Testis (tissue), 3 donors: ENCODE results near the gene STK35. TPM values are rescaled to one million over a fixed set of nuclear protein-coding genes. Genes with fewer than 3 reads are reported as not detected.

ENCODE experiments used
- DNase-seq: peaks from one replicate; pipeline ENCODE4 v3.0.0-alpha.2; 2019
- H3K27ac ChIP-seq, 2 donors: fragments of 200-600 bp; sonication (generic); one replicate each; pipeline ENCODE4 v1.5.1; 2019
- H3K27me3 ChIP-seq: fragments of 200-600 bp; sonication (generic); one replicate; pipeline ENCODE4 v1.5.1; 2019
- H3K36me3 ChIP-seq: fragments of 200-600 bp; sonication (generic); one replicate; pipeline ENCODE4 v1.5.1; 2017; ENCODE audit warnings: low read depth; ENCODE audit errors: missing control alignments
- H3K4me1 ChIP-seq: fragments of 200-600 bp; sonication (generic); one replicate; pipeline ENCODE4 v1.5.1; 2019
- H3K4me3 ChIP-seq, 2 donors: fragments of 200-600 bp; sonication (generic); one replicate each; pipeline ENCODE4 v1.5.1; 2017 to 2019
- H3K9me3 ChIP-seq: fragments of 200-600 bp; sonication (generic); one replicate; pipeline ENCODE4 v1.5.1; 2017
- POLR2A ChIP-seq: fragments of 450-650 bp; IDR thresholded peaks from one replicate; pipeline ENCODE4 v1.6.1; 2017; ENCODE audit warnings: antibody characterized with exemption, mild to moderate bottlenecking, moderate library complexity
- WGBS, 2 donors: methylation state at CpG; one replicate each; pipeline ENCODE4 v1.1.5; 2018; 5-methylcytosine and 5-hydroxymethylcytosine counted together
- intact Hi-C: fragments of 100-400 bp; cut with DNase I; formaldehyde crosslinking; loops from one replicate; pipeline ENCODE4 v1.15.1; 2023; ENCODE audit warnings: low total_unique reads
- polyA plus RNA-seq: library from polyadenylated mRNA; stranded (reverse); fragments of 350-450 nt; fragmentation: Illumina TruSeq; extraction: RNeasy Lipid Tissue Mini Kit (QIAGEN cat#74804); gene quantifications from one replicate; pipeline ENCODE4 v1.2.3, GENCODE V29; 2014; ENCODE audit warnings: low read depth, low replicate concordance; ENCODE audit not compliant: insufficient read depth
- total RNA-seq, 2 donors: library from RNA; depleted of rRNA; stranded (reverse); fragments of >200 nt; gene quantifications; one replicate each; pipeline ENCODE4 v1.2.3, GENCODE V29; 2016
- TF ChIP-seq, protein P1 (sequence below), 3 experiments: fragments of 450-650 bp in 2 of 3; fragments of 200-600 bp in 1 of 3; sonication (generic) in 1 of 3; IDR thresholded peaks; one replicate each; pipeline ENCODE4 v1.5.1; 2016 to 2019; ENCODE audit warnings: antibody characterized with exemption in 3 of 3, mild to moderate bottlenecking in 2 of 3, moderate library complexity in 1 of 3

Gene STK35
- total and polyA plus RNA-seq, 3 donors from 2014 or later: 46.3 to 82.8 (median 73.0) TPM

DNA sequence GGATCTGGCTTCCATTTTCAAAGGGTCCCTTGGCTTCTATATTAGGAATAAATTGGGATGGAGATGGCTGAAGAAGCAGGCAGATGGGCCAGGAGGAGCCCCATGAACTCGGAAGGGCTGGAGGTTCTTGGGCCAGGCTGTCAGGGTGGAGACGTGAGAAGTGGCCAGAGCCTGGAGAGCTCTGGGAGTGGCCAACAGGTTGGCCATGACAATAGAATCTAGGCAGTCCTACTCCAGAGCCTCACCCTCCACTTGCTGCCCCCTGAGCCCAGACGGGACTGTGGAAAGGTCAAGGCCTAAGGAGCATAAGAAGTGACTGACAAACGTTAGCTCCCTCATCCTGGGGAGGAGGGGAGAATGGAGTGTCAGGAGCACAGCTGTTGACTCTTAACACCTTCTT, 62.1 kb downstream of the STK35 start:
- H3K9me3 ChIP-seq: no peaks in the 10 kb centered on the region
- no peak for DNase-seq
- no peaks in the 10 kb centered on the region for H3K27me3 ChIP-seq
- no peak overlapping the region for H3K4me3 ChIP-seq
- no peak for TF ChIP-seq POLR2A
- TF ChIP-seq, protein P1, sequence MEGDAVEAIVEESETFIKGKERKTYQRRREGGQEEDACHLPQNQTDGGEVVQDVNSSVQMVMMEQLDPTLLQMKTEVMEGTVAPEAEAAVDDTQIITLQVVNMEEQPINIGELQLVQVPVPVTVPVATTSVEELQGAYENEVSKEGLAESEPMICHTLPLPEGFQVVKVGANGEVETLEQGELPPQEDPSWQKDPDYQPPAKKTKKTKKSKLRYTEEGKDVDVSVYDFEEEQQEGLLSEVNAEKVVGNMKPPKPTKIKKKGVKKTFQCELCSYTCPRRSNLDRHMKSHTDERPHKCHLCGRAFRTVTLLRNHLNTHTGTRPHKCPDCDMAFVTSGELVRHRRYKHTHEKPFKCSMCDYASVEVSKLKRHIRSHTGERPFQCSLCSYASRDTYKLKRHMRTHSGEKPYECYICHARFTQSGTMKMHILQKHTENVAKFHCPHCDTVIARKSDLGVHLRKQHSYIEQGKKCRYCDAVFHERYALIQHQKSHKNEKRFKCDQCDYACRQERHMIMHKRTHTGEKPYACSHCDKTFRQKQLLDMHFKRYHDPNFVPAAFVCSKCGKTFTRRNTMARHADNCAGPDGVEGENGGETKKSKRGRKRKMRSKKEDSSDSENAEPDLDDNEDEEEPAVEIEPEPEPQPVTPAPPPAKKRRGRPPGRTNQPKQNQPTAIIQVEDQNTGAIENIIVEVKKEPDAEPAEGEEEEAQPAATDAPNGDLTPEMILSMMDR (IDR thresholded peaks at IDR 0.05): no peak
- no peaks in the 10 kb centered on the region for H3K36me3 ChIP-seq
- WGBS, 2 donors: 78 to 82% methylated on average over 3 to 4 of the region's 4 CpGs
- no peak overlapping the region for H3K27ac ChIP-seq
- H3K4me1 ChIP-seq: no peaks in the 10 kb centered on the region
- intact Hi-C loops: loop anchor here (10.0 kb wide), 1 partner anchor 691 kb away; no protein-coding TSS in a partner anchor

DNA sequence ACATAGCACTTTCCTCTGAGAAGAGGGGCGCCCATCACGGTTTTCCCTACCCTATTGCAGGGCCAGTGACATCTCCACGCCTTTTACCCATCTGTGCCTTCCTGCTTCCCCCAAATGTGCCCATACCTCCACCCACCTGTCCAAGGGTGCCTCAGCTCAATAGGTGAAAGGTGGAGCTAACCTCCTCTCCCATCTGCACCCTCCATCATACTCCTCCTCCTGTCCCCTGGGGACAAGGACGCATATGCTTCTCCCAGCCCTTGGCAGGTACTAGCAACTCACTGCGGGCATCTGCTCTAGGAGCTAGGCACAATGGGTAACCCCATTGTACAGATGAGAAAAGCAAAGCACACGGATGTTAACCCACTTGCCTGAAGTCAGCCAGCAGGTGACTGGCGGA, 62.8 kb downstream of the STK35 start:
- WGBS, 2 donors: 92 to 99% methylated on average over 7 of the region's 7 CpGs
- Histone ChIP-seq H3K4me1 (no peaks in the 10 kb centered on the region), H3K36me3 (no peaks in the 10 kb centered on the region), H3K27ac (no peak overlapping the region), H3K4me3 (no peak overlapping the region), H3K27me3 (no peaks in the 10 kb centered on the region), H3K9me3 (no peaks in the 10 kb centered on the region)
- DNase-seq: no peak
- intact Hi-C loops: loop anchor here (10.0 kb wide), 1 partner anchor 690 kb away; no protein-coding TSS in a partner anchor
- TF ChIP-seq POLR2A: no peak
- TF ChIP-seq, protein P1 (IDR thresholded peaks at IDR 0.05): no peak

DNA sequence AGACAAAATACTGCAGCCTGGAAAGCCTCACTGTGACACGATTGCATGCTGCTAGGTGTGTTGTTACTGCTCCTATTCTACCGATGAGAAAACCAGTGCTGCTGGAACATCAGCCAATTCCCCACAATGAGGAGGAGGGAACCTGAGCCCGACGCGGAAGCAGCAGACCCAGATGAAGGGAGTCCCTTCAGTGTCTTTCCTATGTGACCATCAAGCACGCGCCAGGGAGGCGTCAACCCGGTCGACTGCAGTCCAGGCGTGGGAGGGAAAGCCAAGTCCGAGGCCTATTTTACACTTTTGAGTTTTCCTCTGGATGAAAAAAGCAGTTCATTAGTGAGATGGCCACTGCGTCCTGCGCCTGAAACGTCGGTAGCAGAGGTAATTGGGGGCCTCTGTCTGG, 63.3 kb downstream of the STK35 start:
- intact Hi-C loops: loop anchor here (5.0 to 10.0 kb wide), 2 partner anchors 198 to 690 kb away; no protein-coding TSS in a partner anchor
- Histone ChIP-seq H3K27ac (no peak overlapping the region), H3K4me3 (no peak overlapping the region), H3K27me3 (no peaks in the 10 kb centered on the region), H3K4me1 (no peaks in the 10 kb centered on the region), H3K36me3 (no peaks in the 10 kb centered on the region), H3K9me3 (no peaks in the 10 kb centered on the region)
- TF ChIP-seq POLR2A: no peak
- TF ChIP-seq, protein P1 (IDR thresholded peaks at IDR 0.05): no peak
- WGBS, 2 donors: 42 to 43% methylated on average over 16 of the region's 16 CpGs
- DNase-seq: no peak

DNA sequence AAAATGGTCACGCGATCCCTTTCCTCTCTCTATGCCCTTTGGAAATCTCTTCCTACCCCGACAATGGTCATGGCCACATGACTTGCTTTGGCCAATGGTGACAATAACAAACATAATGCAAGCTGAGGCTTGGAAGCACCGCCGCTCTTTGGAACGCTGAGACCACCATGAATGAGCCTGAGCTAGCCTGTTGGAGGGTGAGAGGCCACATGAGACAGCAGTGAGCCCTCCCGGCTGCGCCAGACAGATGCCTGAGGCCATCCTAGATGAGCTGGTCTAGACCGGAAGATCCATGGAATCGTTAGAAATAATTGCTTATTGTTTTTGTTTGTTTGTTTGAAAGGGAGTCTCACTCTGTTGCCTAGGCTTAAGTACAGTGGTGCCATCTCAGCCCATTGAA, 64.2 kb downstream of the STK35 start:
- Histone ChIP-seq H3K27me3 (no peaks in the 10 kb centered on the region), H3K36me3 (no peaks in the 10 kb centered on the region), H3K27ac (no peak overlapping the region), H3K4me3 (no peak overlapping the region), H3K4me1 (no peaks in the 10 kb centered on the region), H3K9me3 (no peaks in the 10 kb centered on the region)
- intact Hi-C loops: loop anchor here (5.0 to 10.0 kb wide), 2 partner anchors 199 to 689 kb away; no protein-coding TSS in a partner anchor
- TF ChIP-seq POLR2A: no peak
- TF ChIP-seq, protein P1 (IDR thresholded peaks at IDR 0.05): no peak
- WGBS, 2 donors: 93 to 94% methylated on average over 10 of the region's 10 CpGs
- DNase-seq: no peak

DNA sequence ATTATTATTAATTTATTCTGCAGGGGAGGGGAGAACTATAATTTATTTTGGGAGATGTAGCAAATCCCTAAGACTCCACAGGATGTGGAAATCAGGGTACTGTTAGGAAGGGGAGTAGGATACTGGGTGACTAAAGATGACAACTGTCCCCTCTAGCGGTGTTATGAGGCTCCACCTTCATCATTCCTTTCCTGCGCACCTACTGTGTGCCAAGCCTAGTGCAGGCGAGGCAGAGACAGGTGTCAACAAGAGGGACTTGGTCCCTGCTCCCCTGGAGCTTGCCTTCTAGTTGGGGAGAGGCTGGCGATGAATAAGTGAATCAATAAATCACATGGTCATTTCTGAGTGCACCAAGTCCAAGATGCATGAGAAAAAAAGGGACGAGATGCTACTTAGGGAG, 65.5 kb downstream of the STK35 start:
- TF ChIP-seq, protein P1 (IDR thresholded peaks at IDR 0.05): no peak
- no peak for TF ChIP-seq POLR2A
- H3K4me3 ChIP-seq: no peak overlapping the region
- H3K9me3 ChIP-seq: no peaks in the 10 kb centered on the region
- no peaks in the 10 kb centered on the region for H3K4me1 ChIP-seq
- no peak overlapping the region for H3K27ac ChIP-seq
- WGBS, 2 donors: 78 to 89% methylated on average over 5 of the region's 5 CpGs
- H3K36me3 ChIP-seq: no peaks in the 10 kb centered on the region
- intact Hi-C loops: loop anchor here (5.0 to 10.0 kb wide), 2 partner anchors 200 to 688 kb away; no protein-coding TSS in a partner anchor
- no peak for DNase-seq
- H3K27me3 ChIP-seq: no peaks in the 10 kb centered on the region
